GM12878 (cell line): ENCODE measurements around the gene FAM83D. TPM values are rescaled to one million over a fixed set of nuclear protein-coding genes. Genes with fewer than 3 reads are reported as not detected.
A peak's percentile ranks its signal among the peaks of the same experiment; 100 is the strongest.

Experiments
- ATAC-seq: fragments of 200-7000 bp; cut with Tn5 transposase; 3 replicates; pipeline ENCODE4 v1.9.1; 2020; ENCODE audit warnings: mild to moderate bottlenecking, moderate library complexity
- BruUV-seq: library from RNA; stranded (reverse); fragments of 400-500 nt; replicated peaks from 2 replicates; lab custom pipeline; 2021; lab: Mats Ljungman, UMichigan
- CTCF ChIA-PET: fragments of 300-600 bp; sonication (Branson Sonifier 250); formaldehyde crosslinking; extraction: SDS; loops from one replicate; lab custom pipeline; 2021; ENCODE audit warnings: inconsistent platforms; lab: Yijun Ruan, JAX
- POLR2A ChIA-PET: fragments of 350-600 bp; formaldehyde crosslinking; extraction: SDS; loops from one replicate; lab custom pipeline; 2021; ENCODE audit warnings: inconsistent platforms; lab: Charles Lee
- RAD21 ChIA-PET: fragments of 300-600 bp; sonication (Branson Sonifier 250); formaldehyde crosslinking; loops from one replicate; lab custom pipeline; 2023; ENCODE audit warnings: antibody characterized with exemption; ENCODE audit not compliant: unreplicated experiment; lab: Charles Lee
- SMC1A ChIA-PET: fragments of 300-600 bp; sonication (Branson Sonifier 250); formaldehyde crosslinking; loops from one replicate; lab custom pipeline; 2023; ENCODE audit not compliant: unreplicated experiment, uncharacterized antibody; lab: Charles Lee
- DNase-seq: peaks from one replicate; pipeline ENCODE4 v3.0.0-alpha.2; 2011; ENCODE audit warnings: low read depth, low spot score
- FAIRE-seq: peaks from 3 replicates; lab custom pipeline; 2011; peaks lifted over from hg19 to GRCh38; lab: Jason Lieb, UNC
- H2AFZ ChIP-seq: 2 replicates; pipeline ENCODE4 v1.6.0; 2011; ENCODE audit warnings: low read depth, low read length, control low read depth; ENCODE audit not compliant: control insufficient read depth
- H3K27ac ChIP-seq: 2 replicates; pipeline ENCODE4 v1.5.1; 2011; ENCODE audit warnings: control low read depth; ENCODE audit not compliant: control insufficient read depth, insufficient read depth
- H3K27me3 ChIP-seq, 2 experiments: replicated peaks in 1 of 2; 2 replicates each; pipeline versions ENCODE4 v1.6.0 to v1.6.1; 2011; ENCODE audit warnings: low read length in 1 of 2; ENCODE audit not compliant: control insufficient read depth in 2 of 2, insufficient read depth in 2 of 2
- H3K36me3 ChIP-seq, 2 experiments: 2 replicates each; pipeline ENCODE4 v1.5.1; 2011; ENCODE audit warnings: low read length in 1 of 2; ENCODE audit not compliant: control insufficient read depth in 2 of 2, insufficient read depth in 2 of 2
- H3K4me1 ChIP-seq: 2 replicates; pipeline ENCODE4 v1.6.1; 2011; ENCODE audit warnings: mild to moderate bottlenecking, low read length, moderate library complexity, mixed read lengths; ENCODE audit not compliant: control insufficient read depth, insufficient read depth
- H3K4me2 ChIP-seq: 2 replicates; pipeline ENCODE4 v1.6.0; 2011; ENCODE audit warnings: control low read depth; ENCODE audit not compliant: control insufficient read depth, insufficient read depth
- H3K4me3 ChIP-seq: fragments of 200-600 bp; sonication (generic); 2 replicates; pipeline ENCODE4 v1.5.1; 2016
- H3K79me2 ChIP-seq: 2 replicates; pipeline ENCODE4 v1.6.0; 2011; ENCODE audit warnings: low read length; ENCODE audit not compliant: control insufficient read depth, insufficient read depth
- H3K9ac ChIP-seq: 2 replicates; pipeline ENCODE4 v1.8.0; 2011; ENCODE audit warnings: low read length, control low read depth, mixed read lengths; ENCODE audit not compliant: control insufficient read depth, insufficient read depth
- H3K9me3 ChIP-seq: replicated peaks from 3 replicates; pipeline ENCODE4 v1.5.1; 2011; ENCODE audit warnings: mild to moderate bottlenecking, low read length; ENCODE audit not compliant: control insufficient read depth, insufficient read depth
- H4K20me1 ChIP-seq: 2 replicates; pipeline ENCODE4 v1.6.0; 2011; ENCODE audit not compliant: control insufficient read depth, insufficient read depth
- BCL11A ChIP-seq: IDR thresholded peaks from 2 replicates; pipeline ENCODE4 v1.6.1; 2011; ENCODE audit warnings: low read depth, low read length
- HDAC2 ChIP-seq: fragments of 200-600 bp; sonication (generic); IDR thresholded peaks from 2 replicates; pipeline ENCODE4 v1.6.1; 2017
- IKZF2 ChIP-seq, 2 experiments: fragments of 450-650 bp; IDR thresholded peaks; 2 replicates each; pipeline ENCODE4 v1.6.1; 2017; ENCODE audit warnings: mild to moderate bottlenecking in 2 of 2, moderate library complexity in 2 of 2
- MTA2 ChIP-seq: fragments of 450-650 bp; IDR thresholded peaks from 2 replicates; pipeline ENCODE4 v1.6.1; 2016; ENCODE audit warnings: low read depth, mild to moderate bottlenecking, moderate library complexity
- RUNX3 ChIP-seq: IDR thresholded peaks from 2 replicates; pipeline ENCODE4 v1.6.1; 2012; ENCODE audit warnings: low read length, inconsistent platforms
- SRF ChIP-seq, 2 experiments: IDR thresholded peaks; 2 replicates each; pipeline ENCODE4 v1.6.1; 2011; ENCODE audit warnings: low read depth in 2 of 2, low read length in 2 of 2, mild to moderate bottlenecking in 1 of 2, moderate library complexity in 1 of 2
- ZNF384 ChIP-seq: IDR thresholded peaks from 2 replicates; pipeline ENCODE4 v1.6.1; 2012; ENCODE audit warnings: low read depth, mild to moderate bottlenecking, low read length, improper control_type of control experiment, borderline replicate concordance
- WGBS: methylation state at CpG from one replicate; pipeline ENCODE4 v1.1.6; 2016; ENCODE audit warnings: low lambda C conversion rate; ENCODE audit not compliant: insufficient replicate concordance, insufficient coverage; ENCODE audit errors: missing lambda C conversion rate; 5-methylcytosine and 5-hydroxymethylcytosine counted together
- in situ Hi-C: fragments of 300-500 bp; cut with MboI; formaldehyde crosslinking; loops from 9 replicates; pipeline ENCODE4 v1.14.3; 2018; ENCODE audit warnings: mixed read lengths
- intact Hi-C: fragments of 100-400 bp; cut with micrococcal nuclease; formaldehyde crosslinking; loops from one replicate; pipeline ENCODE4 v1.14.2; 2022; ENCODE audit not compliant: unreplicated experiment
- polyA plus RNA-seq, 11 experiments: library from polyadenylated mRNA; depleted of rRNA in 4 of 11; unstranded in 6 of 11; stranded (reverse) in 5 of 11; fragments of >200 nt; fragmentation: Nextera tagmentation in 4 of 11; fragmentation: Illumina TruSeq in 1 of 11; extraction: Ambion mirVana in 4 of 11; extraction: Trizol in 1 of 11; gene quantifications; 1 replicate in 1 of 11; 2 replicates in 10 of 11; pipeline versions ENCODE4 v1.2.1 to v1.2.3, GENCODE V29; 2011 to 2016; ENCODE audit warnings: inconsistent platforms in 2 of 11, missing spikeins in 2 of 11, low read depth in 1 of 11
- total RNA-seq, 4 experiments: library from RNA; depleted of rRNA in 3 of 4; stranded (reverse); fragments of >200 nt in 3 of 4; fragmentation: Illumina TruSeq in 1 of 4; extraction: Trizol in 1 of 4; gene quantifications; 2 replicates each; pipeline versions ENCODE4 v1.2.1 to v1.2.3, GENCODE V29; 2013 to 2021
- TF ChIP-seq, protein P1 (sequence below): fragments of 450-650 bp; IDR thresholded peaks from 2 replicates; pipeline ENCODE4 v1.6.1; 2017; ENCODE audit warnings: mild to moderate bottlenecking, moderate library complexity

The FAM83D gene
- total and polyA plus RNA-seq, 10 of the 15 experiments (the other 5 are each of a cell fraction or from before 2014, with no cell fraction given): 4.5 to 34.8 (median 19.2) TPM

GRCh38 chr20:38985603-38986170, 59.5 kb downstream of the FAM83D start:
- peaks cover 0 to 3% of the 10 kb centered on the region in 2 experiments; a peak in 1 of 4 replicates for H3K36me3 ChIP-seq
- H4K20me1 ChIP-seq: no peaks in the 10 kb centered on the region
- POLR2A ChIA-PET: interaction anchor here (0.7 to 5.6 kb wide), 8 partner anchors 9 to 52 kb away, joined by 3 to 36 read pairs (median 3); partner anchors contain the start of gene DHX35
- peaks cover 34% of the 10 kb centered on the region for H3K4me1 ChIP-seq
- peak overlapping the region; percentile 17 for H3K27ac ChIP-seq
- H3K27me3 ChIP-seq: no peaks in the 10 kb centered on the region
- SMC1A ChIA-PET: interaction anchor here (0.6 to 14.8 kb wide), 10 partner anchors 11 to 112 kb away, joined by 3 to 237 read pairs (median 4); partner anchors contain the start of genes DHX35 and FAM83D
- 0% methylated on average over 1 of the region's 1 CpG for WGBS
- H3K9ac ChIP-seq: no peak overlapping the region
- peak; percentile 20 for DNase-seq
- no peak overlapping the region for H2AFZ ChIP-seq
- FAIRE-seq: no peak
- H3K79me2 ChIP-seq: peaks cover 2% of the 10 kb centered on the region
- peak overlapping the region; percentile 51; the same call in 1 of the 2 replicates for H3K4me2 ChIP-seq
- intact Hi-C loops: loop anchor here (2.0 kb wide), 1 partner anchor 35 kb away; no protein-coding TSS in a partner anchor
- in situ Hi-C loops: no loop called here
- TF ChIP-seq RUNX3 (peak; percentile 32; the same call in 1 of the 2 replicates), ZNF384 (peak; percentile 26; the same call in 1 of the 2 replicates), MTA2 (peak; percentile 30; the same call in 1 of the 2 replicates), IKZF2 (IDR thresholded peaks at IDR 0.05) (0 out of 4 replicates have a peak, but pooled peaks of 1 of the 2 experiments have one; percentile 19), HDAC2 (no peak), SRF (IDR thresholded peaks at IDR 0.05; ENCODE audit: low read depth in 2 of 2, low read length in 2 of 2) (no peak), BCL11A (0 out of 2 replicates have a peak, but pooled peaks have one; percentile 4)
- TF ChIP-seq, protein P1, sequence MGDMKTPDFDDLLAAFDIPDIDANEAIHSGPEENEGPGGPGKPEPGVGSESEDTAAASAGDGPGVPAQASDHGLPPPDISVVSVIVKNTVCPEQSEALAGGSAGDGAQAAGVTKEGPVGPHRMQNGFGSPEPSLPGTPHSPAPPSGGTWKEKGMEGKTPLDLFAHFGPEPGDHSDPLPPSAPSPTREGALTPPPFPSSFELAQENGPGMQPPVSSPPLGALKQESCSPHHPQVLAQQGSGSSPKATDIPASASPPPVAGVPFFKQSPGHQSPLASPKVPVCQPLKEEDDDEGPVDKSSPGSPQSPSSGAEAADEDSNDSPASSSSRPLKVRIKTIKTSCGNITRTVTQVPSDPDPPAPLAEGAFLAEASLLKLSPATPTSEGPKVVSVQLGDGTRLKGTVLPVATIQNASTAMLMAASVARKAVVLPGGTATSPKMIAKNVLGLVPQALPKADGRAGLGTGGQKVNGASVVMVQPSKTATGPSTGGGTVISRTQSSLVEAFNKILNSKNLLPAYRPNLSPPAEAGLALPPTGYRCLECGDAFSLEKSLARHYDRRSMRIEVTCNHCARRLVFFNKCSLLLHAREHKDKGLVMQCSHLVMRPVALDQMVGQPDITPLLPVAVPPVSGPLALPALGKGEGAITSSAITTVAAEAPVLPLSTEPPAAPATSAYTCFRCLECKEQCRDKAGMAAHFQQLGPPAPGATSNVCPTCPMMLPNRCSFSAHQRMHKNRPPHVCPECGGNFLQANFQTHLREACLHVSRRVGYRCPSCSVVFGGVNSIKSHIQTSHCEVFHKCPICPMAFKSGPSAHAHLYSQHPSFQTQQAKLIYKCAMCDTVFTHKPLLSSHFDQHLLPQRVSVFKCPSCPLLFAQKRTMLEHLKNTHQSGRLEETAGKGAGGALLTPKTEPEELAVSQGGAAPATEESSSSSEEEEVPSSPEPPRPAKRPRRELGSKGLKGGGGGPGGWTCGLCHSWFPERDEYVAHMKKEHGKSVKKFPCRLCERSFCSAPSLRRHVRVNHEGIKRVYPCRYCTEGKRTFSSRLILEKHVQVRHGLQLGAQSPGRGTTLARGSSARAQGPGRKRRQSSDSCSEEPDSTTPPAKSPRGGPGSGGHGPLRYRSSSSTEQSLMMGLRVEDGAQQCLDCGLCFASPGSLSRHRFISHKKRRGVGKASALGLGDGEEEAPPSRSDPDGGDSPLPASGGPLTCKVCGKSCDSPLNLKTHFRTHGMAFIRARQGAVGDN: no peak
- RAD21 ChIA-PET: interaction anchor here (0.8 to 6.4 kb wide), 11 partner anchors 11 to 115 kb away, joined by 3 to 75 read pairs (median 3); partner anchors contain the start of gene DHX35
- ATAC-seq: peak; percentile 58
- no peak overlapping the region for H3K4me3 ChIP-seq
- BruUV-seq: no TSS peak
- CTCF ChIA-PET: interaction anchor here (0.6 to 4.7 kb wide), 11 partner anchors 10 to 96 kb away, joined by 3 to 33 read pairs (median 5); partner anchors contain the start of gene DHX35
- no peaks in the 10 kb centered on the region for H3K9me3 ChIP-seq
